ENCODE results near the gene EHMT1.

DNA sequence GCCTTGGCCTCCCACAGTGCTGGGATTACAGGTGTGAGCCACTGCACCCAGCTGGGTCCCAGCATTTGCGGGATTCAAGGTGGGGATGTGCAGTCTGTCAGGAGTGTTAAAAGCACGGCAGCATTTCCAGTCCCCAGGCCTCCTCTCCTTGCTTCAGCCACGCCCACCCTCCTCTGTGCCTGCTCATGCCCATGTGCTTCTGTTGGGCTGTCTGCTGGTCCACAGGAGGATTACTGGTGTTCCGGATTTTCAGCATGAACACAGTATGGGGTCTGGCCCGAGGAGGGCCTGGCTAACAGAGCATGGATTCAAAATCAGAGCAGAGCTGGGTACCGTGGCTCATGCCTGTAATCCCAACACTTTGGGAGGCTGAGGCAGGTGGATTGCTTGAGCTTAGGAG is 7.9 kb upstream of the EHMT1 start:
- TF ChIP-seq, protein P1, sequence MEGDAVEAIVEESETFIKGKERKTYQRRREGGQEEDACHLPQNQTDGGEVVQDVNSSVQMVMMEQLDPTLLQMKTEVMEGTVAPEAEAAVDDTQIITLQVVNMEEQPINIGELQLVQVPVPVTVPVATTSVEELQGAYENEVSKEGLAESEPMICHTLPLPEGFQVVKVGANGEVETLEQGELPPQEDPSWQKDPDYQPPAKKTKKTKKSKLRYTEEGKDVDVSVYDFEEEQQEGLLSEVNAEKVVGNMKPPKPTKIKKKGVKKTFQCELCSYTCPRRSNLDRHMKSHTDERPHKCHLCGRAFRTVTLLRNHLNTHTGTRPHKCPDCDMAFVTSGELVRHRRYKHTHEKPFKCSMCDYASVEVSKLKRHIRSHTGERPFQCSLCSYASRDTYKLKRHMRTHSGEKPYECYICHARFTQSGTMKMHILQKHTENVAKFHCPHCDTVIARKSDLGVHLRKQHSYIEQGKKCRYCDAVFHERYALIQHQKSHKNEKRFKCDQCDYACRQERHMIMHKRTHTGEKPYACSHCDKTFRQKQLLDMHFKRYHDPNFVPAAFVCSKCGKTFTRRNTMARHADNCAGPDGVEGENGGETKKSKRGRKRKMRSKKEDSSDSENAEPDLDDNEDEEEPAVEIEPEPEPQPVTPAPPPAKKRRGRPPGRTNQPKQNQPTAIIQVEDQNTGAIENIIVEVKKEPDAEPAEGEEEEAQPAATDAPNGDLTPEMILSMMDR (IDR thresholded peaks at IDR 0.05): no peak
- no peak for TF ChIP-seq POLR2A (IDR thresholded peaks at IDR 0.05)

Data from Peyer's patch (tissue), 4 donors.